ENCODE measurements around the gene KRT20. TPM values are rescaled to one million over a fixed set of nuclear protein-coding genes. Genes with fewer than 3 reads are reported as not detected.

KRT20 gene
- total and polyA plus RNA-seq, 9 of the 15 experiments (the other 6 are each of a cell fraction or from before 2014, with no cell fraction given), result 0.44 TPM; not detected in 8

GRCh38 chr17:40844671-40845107 is 40.4 kb downstream of the KRT20 start (continued):
- no peak for TF ChIP-seq CHD7 (IDR thresholded peaks at IDR 0.05; ENCODE audit: low read depth, low read length)
- no peak for TF ChIP-seq FOXK2 (conservative IDR thresholded peaks at IDR 0.05 in 1 of 2, IDR thresholded peaks at IDR 0.05 in 1 of 2; ENCODE audit: low read depth in 2 of 2)
- TF ChIP-seq SMARCA4 (IDR thresholded peaks at IDR 0.05), result peak; percentile 78
- TF ChIP-seq NCOA2 (IDR thresholded peaks at IDR 0.05; ENCODE audit: partially characterized antibody in 2 of 2), result peak in 1 of 2 experiments; percentile 79
- peak; percentile 65; the same call in 1 of the 2 replicates for TF ChIP-seq NFE2 (IDR thresholded peaks at IDR 0.05; ENCODE audit: low read depth)
- TF ChIP-seq ZNF785 (CRISPR knock-in tag; IDR thresholded peaks at IDR 0.05), result no peak
- no peak for TF ChIP-seq MYC (IDR thresholded peaks at IDR 0.05; ENCODE audit: low read depth, low read length)
- no peak for TF ChIP-seq MYC (CRISPR knock-in tag; IDR thresholded peaks at IDR 0.05; ENCODE audit: borderline replicate concordance, low read depth)
- no peak for TF ChIP-seq ZKSCAN3 (CRISPR knock-in tag; IDR thresholded peaks at IDR 0.05)
- TF ChIP-seq YY1 (IDR thresholded peaks at IDR 0.05; ENCODE audit: borderline replicate concordance in 1 of 3, control insufficient read depth in 1 of 3, extremely low read depth in 1 of 3, insufficient read depth in 3 of 3, insufficient read length in 1 of 3, insufficient replicate concordance in 2 of 3, low read depth in 1 of 3, low read length in 2 of 3), result no peak
- TF ChIP-seq SRSF3 (IDR thresholded peaks at IDR 0.05; ENCODE audit: insufficient read depth, low read length), result no peak
- TF ChIP-seq SMARCE1 (IDR thresholded peaks at IDR 0.05), result peak; percentile 76
- TF ChIP-seq CHAMP1 (IDR thresholded peaks at IDR 0.05), result peak; percentile 58; the same call in 1 of the 2 replicates
- peak; percentile 67 for TF ChIP-seq MEIS2 (IDR thresholded peaks at IDR 0.05; ENCODE audit: partially characterized antibody)
- TF ChIP-seq LCOR (CRISPR knock-in tag; IDR thresholded peaks at IDR 0.05), result no peak
- TF ChIP-seq TARDBP (IDR thresholded peaks at IDR 0.05), result no peak
